ENCODE data around the gene MMP7.

DNA sequence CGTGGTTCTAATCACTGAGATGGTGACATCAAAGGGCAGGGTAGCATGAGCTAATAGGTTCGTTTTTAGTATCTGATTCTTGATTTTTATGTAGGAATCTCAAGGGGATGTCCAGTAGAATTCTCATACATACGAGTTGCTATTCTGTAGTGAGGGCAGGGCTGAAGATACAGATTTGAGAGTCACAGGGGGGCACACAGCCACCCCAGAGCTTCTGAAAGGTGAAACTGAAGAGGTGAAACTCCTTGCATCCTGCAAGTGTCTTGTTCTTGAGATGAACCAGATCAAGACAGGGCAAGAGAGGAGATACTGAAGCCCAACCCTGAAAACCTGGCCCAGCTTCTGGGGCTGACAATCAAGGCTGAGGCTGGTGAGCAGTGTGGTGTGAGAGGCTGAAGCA is 42.3 kb downstream of the MMP7 start:
- TF ChIP-seq, protein P1, sequence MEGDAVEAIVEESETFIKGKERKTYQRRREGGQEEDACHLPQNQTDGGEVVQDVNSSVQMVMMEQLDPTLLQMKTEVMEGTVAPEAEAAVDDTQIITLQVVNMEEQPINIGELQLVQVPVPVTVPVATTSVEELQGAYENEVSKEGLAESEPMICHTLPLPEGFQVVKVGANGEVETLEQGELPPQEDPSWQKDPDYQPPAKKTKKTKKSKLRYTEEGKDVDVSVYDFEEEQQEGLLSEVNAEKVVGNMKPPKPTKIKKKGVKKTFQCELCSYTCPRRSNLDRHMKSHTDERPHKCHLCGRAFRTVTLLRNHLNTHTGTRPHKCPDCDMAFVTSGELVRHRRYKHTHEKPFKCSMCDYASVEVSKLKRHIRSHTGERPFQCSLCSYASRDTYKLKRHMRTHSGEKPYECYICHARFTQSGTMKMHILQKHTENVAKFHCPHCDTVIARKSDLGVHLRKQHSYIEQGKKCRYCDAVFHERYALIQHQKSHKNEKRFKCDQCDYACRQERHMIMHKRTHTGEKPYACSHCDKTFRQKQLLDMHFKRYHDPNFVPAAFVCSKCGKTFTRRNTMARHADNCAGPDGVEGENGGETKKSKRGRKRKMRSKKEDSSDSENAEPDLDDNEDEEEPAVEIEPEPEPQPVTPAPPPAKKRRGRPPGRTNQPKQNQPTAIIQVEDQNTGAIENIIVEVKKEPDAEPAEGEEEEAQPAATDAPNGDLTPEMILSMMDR (IDR thresholded peaks at IDR 0.05; ENCODE audit: extremely low read depth in 1 of 2, insufficient read depth in 1 of 2, low read depth in 1 of 2, low read length in 2 of 2): no peak
- TF ChIP-seq EZH2 (IDR thresholded peaks at IDR 0.05; ENCODE audit: borderline replicate concordance, low read depth, low read length, severe bottlenecking) (no peak), POLR2A (IDR thresholded peaks at IDR 0.05; ENCODE audit: low read depth, low read length) (no peak)
